ENCODE results near the gene PRAC2. TPM values are rescaled to one million over a fixed set of nuclear protein-coding genes. Genes with fewer than 3 reads are reported as not detected.

The PRAC2 gene
- total and polyA plus RNA-seq, 12 donors, result not detected

GRCh38 chr17:48679385-48680096 lies 43.4 kb upstream of the PRAC2 start:
- TF ChIP-seq CTCF (IDR thresholded peaks at IDR 0.05) (no peak), POLR2A (IDR thresholded peaks at IDR 0.05) (no peak)
- H3K4me1 ChIP-seq (replicated peaks in 1 of 2), result peaks cover 0 to 5% of the 10 kb centered on the region in 2 donors
- intact Hi-C loops (cut with DNase I), result loop anchor here (5.0 to 10.0 kb wide), 5 partner anchors 43 to 355 kb away; partner anchors contain the start of genes PRAC1 (in 1 of the 2) and PRAC2 (in 1 of the 2)
- no peaks in the 10 kb centered on the region for H3K9me3 ChIP-seq (replicated peaks in 1 of 3)
- H3K27me3 ChIP-seq, result peaks cover 18% of the 10 kb centered on the region
- DNase-seq, result no peak
- no peak overlapping the region for H3K27ac ChIP-seq
- no peaks in the 10 kb centered on the region for H3K36me3 ChIP-seq (replicated peaks in 1 of 2)
- no peak overlapping the region for H3K4me3 ChIP-seq
- 70 to 77% (median 74%) methylated on average over 5 of the region's 5 CpGs for WGBS, 4 donors

GRCh38 chr17:48681609-48682008 lies 41.4 kb upstream of the PRAC2 start:
- Histone ChIP-seq H3K4me3 (no peak overlapping the region), H3K27ac (no peak overlapping the region), H3K4me1 (replicated peaks in 1 of 2) (peaks cover 0 to 5% of the 10 kb centered on the region in 2 donors), H3K9me3 (replicated peaks in 1 of 3) (no peaks in the 10 kb centered on the region), H3K36me3 (replicated peaks in 1 of 2) (no peaks in the 10 kb centered on the region), H3K27me3 (peaks cover 14% of the 10 kb centered on the region)
- intact Hi-C loops (cut with DNase I), result loop anchor here in 1 of 2 donors (5.0 kb wide), 1 partner anchor 116 kb away; no protein-coding TSS in a partner anchor
- TF ChIP-seq CTCF (IDR thresholded peaks at IDR 0.05), result no peak
- TF ChIP-seq POLR2A (IDR thresholded peaks at IDR 0.05), result no peak
- 81 to 98% (median 92%) methylated on average over 1 of the region's 1 CpG for WGBS, 4 donors
- DNase-seq, result no peak

GRCh38 chr17:48690655-48691054 lies 32.3 kb upstream of the PRAC2 start:
- DNase-seq, result no peak
- intact Hi-C loops (cut with DNase I), result no loop called here
- TF ChIP-seq CTCF (IDR thresholded peaks at IDR 0.05) (no peak), POLR2A (IDR thresholded peaks at IDR 0.05) (no peak)
- Histone ChIP-seq H3K9me3 (replicated peaks in 1 of 3) (no peaks in the 10 kb centered on the region), H3K27ac (no peak overlapping the region), H3K4me1 (replicated peaks in 1 of 2) (no peaks in the 10 kb centered on the region), H3K27me3 (peaks cover 22% of the 10 kb centered on the region), H3K4me3 (no peak overlapping the region), H3K36me3 (replicated peaks in 1 of 2) (no peaks in the 10 kb centered on the region)
- WGBS, 4 donors, result 76 to 84% (median 81%) methylated on average over 5 of the region's 5 CpGs

- Histone ChIP-seq H3K36me3 (replicated peaks in 1 of 2) (no peaks in the 10 kb centered on the region), H3K9me3 (replicated peaks in 1 of 3) (no peaks in the 10 kb centered on the region), H3K27me3 (peaks cover 30% of the 10 kb centered on the region), H3K4me1 (replicated peaks in 1 of 2) (no peaks in the 10 kb centered on the region), H3K27ac (no peak overlapping the region), H3K4me3 (no peak overlapping the region)
- 68 to 83% (median 77%) methylated on average over 1 of the region's 1 CpG for WGBS, 4 donors
- intact Hi-C loops (cut with DNase I), result no loop called here
- TF ChIP-seq CTCF (IDR thresholded peaks at IDR 0.05), result no peak
- no peak for TF ChIP-seq POLR2A (IDR thresholded peaks at IDR 0.05)
- DNase-seq, result no peak
Measured at GRCh38 chr17:48692049-48692448, 30.9 kb upstream of the PRAC2 start.
